ENCODE data around the gene B3GAT2. TPM values are rescaled to one million over a fixed set of nuclear protein-coding genes. Genes with fewer than 3 reads are reported as not detected.

B3GAT2 gene
- total and polyA plus RNA-seq, 2 donors (not counting 1 experiment from before 2014, with no cell fraction given), result not detected

DNA sequence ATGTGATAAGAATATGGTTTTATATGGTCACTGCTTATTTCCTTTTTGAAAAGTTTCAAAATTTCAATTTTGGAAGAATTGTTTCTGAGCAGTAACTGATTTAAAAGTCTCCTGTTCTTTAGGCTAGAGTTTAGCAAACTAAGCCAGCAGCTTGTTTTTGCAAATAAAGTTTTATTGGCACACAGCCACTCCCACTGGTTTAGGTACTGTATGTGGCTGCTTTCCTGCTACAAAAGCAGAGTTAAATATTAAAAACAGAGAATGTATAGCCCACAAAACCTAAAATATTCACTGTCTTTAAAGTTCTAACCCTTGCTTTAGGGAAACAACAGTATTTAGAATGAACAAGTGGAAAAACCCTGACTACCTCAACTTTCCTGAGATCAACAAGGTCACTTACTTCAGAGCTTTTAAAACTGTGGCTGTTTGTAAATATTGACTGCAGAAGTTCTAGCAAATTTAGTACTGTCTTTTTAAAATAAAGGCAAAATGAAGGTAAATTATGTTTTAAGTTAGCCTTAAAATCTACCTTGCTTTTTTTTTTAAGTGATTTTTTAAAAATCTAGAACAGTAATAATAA lies 104.1 kb downstream of the B3GAT2 start:
- Histone ChIP-seq H3K79me2 (ENCODE audit: control insufficient read depth, insufficient read depth, low read length) (no peaks in the 10 kb centered on the region), H3K36me3 (ENCODE audit: control insufficient read depth, insufficient read depth, low read length) (no peaks in the 10 kb centered on the region), H3K4me1 (ENCODE audit: control insufficient read depth, extremely low read depth, insufficient read depth, low read length) (no peaks in the 10 kb centered on the region), H4K20me1 (ENCODE audit: control insufficient read depth, extremely low read depth, insufficient read depth, low read length) (no peaks in the 10 kb centered on the region), H3K9me3 (ENCODE audit: control insufficient read depth, insufficient read depth, low read depth, low read length) (no peaks in the 10 kb centered on the region), H3K9ac (ENCODE audit: insufficient read depth, low read length) (no peak overlapping the region), H3K27me3 (ENCODE audit: control insufficient read depth, insufficient read depth, low read length) (no peaks in the 10 kb centered on the region), H3K4me3 (replicated peaks in 1 of 4; ENCODE audit: control extremely low read depth in 1 of 4, insufficient read depth in 1 of 4, low read depth in 3 of 4, low read length in 4 of 4) (no peak overlapping the region), H3K27ac (ENCODE audit: insufficient read depth, low read length) (no peak overlapping the region), H3K4me2 (ENCODE audit: extremely low read depth, insufficient read depth, low read length) (no peak overlapping the region), H2AFZ (ENCODE audit: low read length) (no peak overlapping the region)
- no peak for DNase-seq (ENCODE audit: low read depth in 2 of 2)
- TF ChIP-seq, protein P1, sequence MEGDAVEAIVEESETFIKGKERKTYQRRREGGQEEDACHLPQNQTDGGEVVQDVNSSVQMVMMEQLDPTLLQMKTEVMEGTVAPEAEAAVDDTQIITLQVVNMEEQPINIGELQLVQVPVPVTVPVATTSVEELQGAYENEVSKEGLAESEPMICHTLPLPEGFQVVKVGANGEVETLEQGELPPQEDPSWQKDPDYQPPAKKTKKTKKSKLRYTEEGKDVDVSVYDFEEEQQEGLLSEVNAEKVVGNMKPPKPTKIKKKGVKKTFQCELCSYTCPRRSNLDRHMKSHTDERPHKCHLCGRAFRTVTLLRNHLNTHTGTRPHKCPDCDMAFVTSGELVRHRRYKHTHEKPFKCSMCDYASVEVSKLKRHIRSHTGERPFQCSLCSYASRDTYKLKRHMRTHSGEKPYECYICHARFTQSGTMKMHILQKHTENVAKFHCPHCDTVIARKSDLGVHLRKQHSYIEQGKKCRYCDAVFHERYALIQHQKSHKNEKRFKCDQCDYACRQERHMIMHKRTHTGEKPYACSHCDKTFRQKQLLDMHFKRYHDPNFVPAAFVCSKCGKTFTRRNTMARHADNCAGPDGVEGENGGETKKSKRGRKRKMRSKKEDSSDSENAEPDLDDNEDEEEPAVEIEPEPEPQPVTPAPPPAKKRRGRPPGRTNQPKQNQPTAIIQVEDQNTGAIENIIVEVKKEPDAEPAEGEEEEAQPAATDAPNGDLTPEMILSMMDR (conservative IDR thresholded peaks at IDR 0.05 in 1 of 2, IDR thresholded peaks at IDR 0.05 in 1 of 2; ENCODE audit: low read depth in 1 of 2, low read length in 2 of 2), result no peak
- TF ChIP-seq EZH2 (IDR thresholded peaks at IDR 0.05; ENCODE audit: low read length, missing control alignments), result no peak

DNA sequence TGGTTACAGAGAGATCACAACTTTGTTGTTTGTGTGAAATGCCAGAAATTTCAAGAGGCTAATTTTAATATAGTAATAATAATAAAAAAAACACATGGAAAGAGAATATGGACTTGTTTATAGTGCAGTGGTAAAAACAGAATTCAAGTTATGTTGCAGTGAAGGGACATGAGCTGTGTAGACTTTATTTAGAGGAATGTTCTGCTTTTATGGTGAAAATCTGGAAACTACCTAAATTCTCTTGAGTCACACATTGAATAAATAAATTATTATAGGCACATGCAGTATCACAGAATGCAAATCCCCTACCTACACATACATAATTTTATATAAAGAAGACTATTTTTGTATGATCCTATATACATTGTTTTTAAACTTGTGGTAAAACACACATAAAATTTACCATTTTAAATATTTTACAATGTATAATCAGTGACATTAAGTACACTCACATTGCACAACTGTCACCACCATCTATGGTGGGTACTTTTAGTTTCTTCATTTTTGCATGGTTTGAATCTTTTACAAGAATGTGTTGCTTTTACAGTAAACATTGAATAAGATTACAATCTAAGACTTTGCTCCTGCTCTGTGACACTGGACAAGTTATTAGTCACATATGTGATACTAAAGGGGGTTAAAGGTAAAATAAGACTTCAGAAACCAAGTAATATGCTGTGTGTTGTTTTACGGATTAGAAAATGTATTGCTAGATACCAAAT lies 107.4 kb downstream of the B3GAT2 start:
- Histone ChIP-seq H3K27me3 (ENCODE audit: control insufficient read depth, insufficient read depth, low read length) (no peaks in the 10 kb centered on the region), H3K4me3 (replicated peaks in 1 of 4; ENCODE audit: control extremely low read depth in 1 of 4, insufficient read depth in 1 of 4, low read depth in 3 of 4, low read length in 4 of 4) (no peak overlapping the region), H2AFZ (ENCODE audit: low read length) (no peak overlapping the region), H3K79me2 (ENCODE audit: control insufficient read depth, insufficient read depth, low read length) (no peaks in the 10 kb centered on the region), H3K4me2 (ENCODE audit: extremely low read depth, insufficient read depth, low read length) (no peak overlapping the region), H3K9ac (ENCODE audit: insufficient read depth, low read length) (no peak overlapping the region), H3K36me3 (ENCODE audit: control insufficient read depth, insufficient read depth, low read length) (no peaks in the 10 kb centered on the region), H4K20me1 (ENCODE audit: control insufficient read depth, extremely low read depth, insufficient read depth, low read length) (no peaks in the 10 kb centered on the region), H3K27ac (ENCODE audit: insufficient read depth, low read length) (no peak overlapping the region), H3K4me1 (ENCODE audit: control insufficient read depth, extremely low read depth, insufficient read depth, low read length) (no peaks in the 10 kb centered on the region), H3K9me3 (ENCODE audit: control insufficient read depth, insufficient read depth, low read depth, low read length) (no peaks in the 10 kb centered on the region)
- no peak for TF ChIP-seq EZH2 (IDR thresholded peaks at IDR 0.05; ENCODE audit: low read length, missing control alignments)
- TF ChIP-seq, protein P1 (conservative IDR thresholded peaks at IDR 0.05 in 1 of 2, IDR thresholded peaks at IDR 0.05 in 1 of 2; ENCODE audit: low read depth in 1 of 2, low read length in 2 of 2), result no peak
- DNase-seq (ENCODE audit: low read depth in 2 of 2), result peak in 1 of 2 donors; percentile 2

DNA sequence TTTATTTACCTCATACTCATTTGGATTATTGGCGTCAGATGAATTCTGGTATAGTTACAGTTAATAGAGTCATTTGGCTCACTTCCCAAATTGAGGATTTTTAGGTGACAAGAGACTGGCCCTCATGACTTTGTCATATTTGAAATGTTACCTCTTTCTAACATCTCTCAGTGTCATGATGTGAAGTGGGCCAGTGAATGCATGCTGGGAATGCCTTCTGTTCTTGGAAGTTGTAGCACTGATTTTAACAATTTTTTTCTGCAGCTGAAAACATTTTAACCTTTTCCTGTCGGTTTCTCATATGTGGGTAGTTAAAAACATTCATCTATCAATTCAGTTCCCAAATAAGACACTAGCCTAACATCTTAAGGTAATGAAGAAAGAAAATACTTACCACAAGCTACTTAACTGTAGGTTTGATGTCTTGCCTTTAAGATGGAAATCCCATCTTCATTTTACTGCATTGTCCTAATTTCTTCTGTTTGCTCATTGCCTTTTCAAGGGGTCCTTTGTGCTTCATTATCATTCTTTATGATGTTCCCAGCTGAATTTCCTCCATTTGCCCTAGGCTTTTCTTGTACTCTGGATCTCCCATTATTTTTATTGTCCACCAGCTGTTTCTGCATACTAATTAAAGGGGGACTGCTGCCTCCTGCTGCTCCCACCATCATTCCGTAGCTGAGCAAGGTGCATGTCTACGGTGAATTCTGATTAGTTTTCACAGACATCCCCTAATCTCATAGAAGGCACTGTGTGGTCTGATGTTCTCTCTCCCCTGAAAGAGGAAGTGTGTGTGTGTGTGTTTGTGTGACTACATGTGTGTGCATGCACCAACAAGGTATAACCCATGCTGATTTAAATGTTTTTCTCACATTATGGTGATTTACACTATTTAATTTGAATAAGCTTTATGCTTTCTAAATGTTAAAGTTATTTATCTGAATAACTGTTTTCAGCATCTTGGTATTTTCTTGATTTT lies 109.5 kb downstream of the B3GAT2 start:
- no peak for DNase-seq (ENCODE audit: low read depth in 2 of 2)
- Histone ChIP-seq H3K9me3 (ENCODE audit: control insufficient read depth, insufficient read depth, low read depth, low read length) (no peaks in the 10 kb centered on the region), H3K9ac (ENCODE audit: insufficient read depth, low read length) (no peak overlapping the region), H2AFZ (ENCODE audit: low read length) (no peak overlapping the region), H3K36me3 (ENCODE audit: control insufficient read depth, insufficient read depth, low read length) (no peaks in the 10 kb centered on the region), H4K20me1 (ENCODE audit: control insufficient read depth, extremely low read depth, insufficient read depth, low read length) (no peaks in the 10 kb centered on the region), H3K4me1 (ENCODE audit: control insufficient read depth, extremely low read depth, insufficient read depth, low read length) (no peaks in the 10 kb centered on the region), H3K27me3 (ENCODE audit: control insufficient read depth, insufficient read depth, low read length) (no peaks in the 10 kb centered on the region), H3K27ac (ENCODE audit: insufficient read depth, low read length) (no peak overlapping the region), H3K4me3 (replicated peaks in 1 of 4; ENCODE audit: control extremely low read depth in 1 of 4, insufficient read depth in 1 of 4, low read depth in 3 of 4, low read length in 4 of 4) (no peak overlapping the region), H3K79me2 (ENCODE audit: control insufficient read depth, insufficient read depth, low read length) (no peaks in the 10 kb centered on the region), H3K4me2 (ENCODE audit: extremely low read depth, insufficient read depth, low read length) (no peak overlapping the region)
- TF ChIP-seq EZH2 (IDR thresholded peaks at IDR 0.05; ENCODE audit: low read length, missing control alignments), result no peak
- TF ChIP-seq, protein P1 (conservative IDR thresholded peaks at IDR 0.05 in 1 of 2, IDR thresholded peaks at IDR 0.05 in 1 of 2; ENCODE audit: low read depth in 1 of 2, low read length in 2 of 2), result no peak
